Measurements from ENCODE around the gene NXPH4.

The NXPH4 gene

DNA sequence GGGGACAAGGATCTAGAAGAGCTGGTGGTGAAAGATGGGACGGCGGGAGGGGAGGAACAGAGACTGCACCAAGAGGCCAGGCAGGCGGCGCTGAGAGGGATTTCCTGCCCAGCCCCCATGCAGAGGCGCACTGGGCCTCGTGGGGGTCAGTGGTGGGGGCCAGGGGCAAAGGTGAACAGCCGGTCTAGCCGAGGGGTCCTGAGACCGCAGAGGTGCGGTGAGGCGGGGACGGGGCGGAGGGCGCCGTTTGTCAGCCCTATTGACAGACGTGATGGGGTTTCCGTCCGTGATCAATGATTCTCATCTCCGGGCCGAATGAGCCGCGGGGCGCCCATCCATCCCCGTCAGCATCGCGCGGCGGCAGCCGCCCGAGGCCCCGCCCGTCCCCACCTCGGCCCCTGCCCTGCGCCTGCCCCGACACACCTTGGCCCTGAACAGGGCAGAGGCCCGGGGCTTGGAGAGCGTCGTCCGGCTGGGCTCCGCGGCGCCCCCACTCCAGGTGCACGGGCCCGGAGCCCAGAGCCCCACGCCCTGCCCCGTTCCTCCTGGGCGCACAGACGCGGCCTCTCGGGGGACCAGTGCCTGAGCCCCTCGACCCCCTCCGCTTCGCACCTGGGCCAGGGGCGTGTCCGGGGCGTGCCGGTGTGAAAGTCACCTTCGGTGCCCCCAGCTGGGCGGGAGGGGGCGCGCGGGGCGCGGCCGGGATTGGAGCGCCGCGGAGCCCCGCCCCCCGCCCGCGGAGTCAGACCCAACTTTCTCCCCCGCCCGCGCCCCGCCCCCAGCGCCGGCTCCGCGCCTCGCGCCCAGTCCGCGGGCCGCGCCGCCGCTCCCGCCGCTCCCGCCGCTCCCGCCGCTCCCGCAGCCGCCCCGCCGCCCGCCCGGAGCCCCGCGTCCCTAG is at the start of gene NXPH4:
Gene NXPH4 (plus strand): TSS at position 781 of the 898 bp plus-strand sequence. CDS start 176 bp downstream, outside the sequence.
- DNase-seq: no peak

DNA sequence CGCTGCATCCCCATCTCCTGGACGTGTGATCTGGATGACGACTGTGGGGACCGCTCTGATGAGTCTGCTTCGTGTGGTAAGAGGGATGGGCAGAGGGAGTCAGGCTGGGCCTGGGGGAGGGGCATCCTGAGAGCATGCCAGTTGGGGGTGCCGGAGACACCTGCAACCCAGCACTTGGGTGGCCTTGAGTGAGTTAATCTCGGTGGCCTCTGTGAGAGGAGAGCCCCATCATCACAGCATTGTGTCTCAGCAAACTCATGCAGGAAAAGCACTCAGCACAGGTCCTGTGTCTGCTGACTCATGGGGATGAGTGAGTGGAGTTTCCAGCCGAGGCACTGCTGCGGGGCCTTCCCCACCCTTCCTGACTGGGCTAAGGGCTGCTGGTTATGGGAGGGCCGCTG is 49.6 kb upstream of the NXPH4 start:
- DNase-seq: no peak

DNA sequence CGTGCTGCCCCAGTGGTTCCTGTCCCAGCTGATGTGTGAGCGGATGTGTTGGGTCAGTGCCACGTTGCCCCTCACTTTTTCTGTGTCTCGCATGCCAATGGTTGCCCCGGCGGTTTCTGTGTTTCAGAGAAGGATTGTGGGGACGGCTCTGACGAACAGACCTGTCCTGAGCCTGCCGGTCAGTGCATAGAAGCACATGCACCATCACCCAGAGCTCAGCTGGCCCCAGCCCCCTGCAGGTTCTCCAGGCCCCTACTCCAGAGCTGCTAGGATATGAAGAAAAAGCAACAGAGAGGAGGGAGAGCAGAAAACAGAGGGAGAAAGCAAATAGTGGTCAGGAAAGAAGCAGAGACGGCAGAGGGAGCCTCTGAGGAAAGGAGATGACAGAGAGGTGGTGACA is 48.5 kb upstream of the NXPH4 start:
- no peak for DNase-seq

- no peak for DNase-seq
Observed at GRCh38 chr12:57169046-57169795, 47.4 kb upstream of the NXPH4 start.

DNA sequence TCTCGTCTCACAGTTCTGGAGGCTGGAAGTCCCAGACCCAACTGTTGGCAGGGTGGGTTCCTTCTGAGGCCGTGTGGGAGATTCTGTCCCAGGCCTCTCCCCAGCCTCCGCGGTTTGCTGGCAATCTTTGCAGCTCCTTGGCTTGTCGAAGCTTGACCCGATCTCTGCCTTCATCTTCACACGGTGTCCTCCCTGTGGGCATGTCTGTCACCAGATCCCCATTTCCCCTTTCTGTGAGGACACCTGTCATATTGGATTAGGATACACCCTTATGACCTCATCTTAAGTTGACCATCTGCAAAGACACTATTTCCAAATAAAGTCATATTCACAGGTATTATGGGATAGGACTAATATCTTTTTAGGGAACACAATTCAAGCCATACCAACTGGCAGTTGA is 46.6 kb upstream of the NXPH4 start:
- DNase-seq: no peak

DNA sequence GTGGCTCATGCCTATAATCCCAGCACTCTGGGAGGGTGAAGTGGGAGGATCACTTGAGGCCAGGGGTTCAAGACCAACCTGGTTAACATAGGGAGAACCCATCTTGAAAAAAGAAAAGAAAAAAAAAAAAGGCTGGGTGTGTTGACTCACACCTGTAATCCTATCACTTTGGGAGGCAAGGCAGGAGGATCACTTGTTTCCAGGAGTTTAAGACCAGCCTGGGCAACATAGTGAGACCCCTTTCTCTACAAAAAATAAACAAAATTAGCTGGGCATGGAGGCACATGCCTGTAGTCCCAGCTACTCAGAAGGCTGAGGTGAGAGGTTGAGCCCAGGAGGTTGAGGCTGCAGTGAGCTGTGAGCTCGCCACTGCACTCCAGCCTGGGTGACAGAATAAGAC is 46.2 kb upstream of the NXPH4 start:
- no peak for DNase-seq

DNA sequence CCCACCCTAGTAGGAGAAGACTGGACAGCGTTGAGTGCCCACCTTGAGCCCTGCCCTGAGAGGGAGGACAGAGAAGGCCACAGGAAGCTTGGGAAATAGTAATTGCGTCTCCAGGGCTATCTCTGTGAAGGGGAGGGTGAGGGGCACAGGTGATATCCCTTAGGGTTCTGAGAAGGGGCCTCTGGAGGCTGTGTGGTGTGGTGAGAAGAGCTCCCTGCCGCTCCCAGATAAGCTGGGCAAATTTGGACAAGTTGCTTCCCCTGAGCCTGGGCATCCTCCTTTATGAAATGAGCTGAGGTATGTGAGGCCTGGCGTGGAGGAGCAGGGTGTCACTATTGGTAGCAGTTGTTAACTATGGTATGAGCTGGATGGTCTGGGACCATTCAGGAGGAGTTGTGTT is 45.7 kb upstream of the NXPH4 start:
- no peak for DNase-seq

- DNase-seq: no peak
Observed at GRCh38 chr12:57171668-57172067, 44.9 kb upstream of the NXPH4 start.

- no peak for DNase-seq
Observed at GRCh38 chr12:57173089-57173488, 43.5 kb upstream of the NXPH4 start.

DNA sequence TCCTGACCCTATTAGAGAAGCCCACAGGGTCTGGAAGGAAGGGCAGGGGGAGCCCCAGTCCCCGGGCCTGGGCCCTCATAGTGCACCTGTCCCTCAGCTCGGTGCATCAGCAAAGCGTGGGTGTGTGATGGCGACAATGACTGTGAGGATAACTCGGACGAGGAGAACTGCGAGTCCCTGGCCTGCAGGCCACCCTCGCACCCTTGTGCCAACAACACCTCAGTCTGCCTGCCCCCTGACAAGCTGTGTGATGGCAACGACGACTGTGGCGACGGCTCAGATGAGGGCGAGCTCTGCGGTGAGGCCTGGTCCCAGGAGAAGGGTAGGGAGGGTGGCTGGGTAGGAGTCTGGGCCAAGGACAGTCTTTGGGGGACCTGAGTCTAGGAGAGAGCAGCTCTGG is 42.9 kb upstream of the NXPH4 start:
- no peak for DNase-seq

- DNase-seq: no peak
Observed at GRCh38 chr12:57175428-57176138, 41.0 kb upstream of the NXPH4 start.

DNA sequence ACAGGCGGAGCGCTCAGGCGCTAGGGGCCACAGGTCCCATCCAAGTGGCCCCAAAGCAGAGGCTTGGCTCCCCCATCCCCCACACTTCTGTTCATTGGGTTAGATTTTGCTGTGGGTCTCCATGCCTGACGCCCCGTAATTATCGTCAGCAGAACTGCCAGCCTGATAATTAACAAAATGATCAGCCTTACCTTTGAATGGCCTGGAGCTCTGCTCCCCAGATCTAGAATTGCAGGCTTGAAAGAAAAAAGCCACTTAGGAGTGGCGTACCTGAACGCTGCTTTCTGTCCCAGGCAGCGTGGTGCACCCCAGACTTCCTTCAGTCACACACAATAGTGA is 40.5 kb upstream of the NXPH4 start:
- no peak for DNase-seq

- DNase-seq: no peak
Observed at GRCh38 chr12:57176846-57177245, 39.7 kb upstream of the NXPH4 start.

- no peak for DNase-seq
Observed at GRCh38 chr12:57177354-57177753, 39.2 kb upstream of the NXPH4 start.

- no peak for DNase-seq
Observed at GRCh38 chr12:57178213-57178612, 38.4 kb upstream of the NXPH4 start.

DNA sequence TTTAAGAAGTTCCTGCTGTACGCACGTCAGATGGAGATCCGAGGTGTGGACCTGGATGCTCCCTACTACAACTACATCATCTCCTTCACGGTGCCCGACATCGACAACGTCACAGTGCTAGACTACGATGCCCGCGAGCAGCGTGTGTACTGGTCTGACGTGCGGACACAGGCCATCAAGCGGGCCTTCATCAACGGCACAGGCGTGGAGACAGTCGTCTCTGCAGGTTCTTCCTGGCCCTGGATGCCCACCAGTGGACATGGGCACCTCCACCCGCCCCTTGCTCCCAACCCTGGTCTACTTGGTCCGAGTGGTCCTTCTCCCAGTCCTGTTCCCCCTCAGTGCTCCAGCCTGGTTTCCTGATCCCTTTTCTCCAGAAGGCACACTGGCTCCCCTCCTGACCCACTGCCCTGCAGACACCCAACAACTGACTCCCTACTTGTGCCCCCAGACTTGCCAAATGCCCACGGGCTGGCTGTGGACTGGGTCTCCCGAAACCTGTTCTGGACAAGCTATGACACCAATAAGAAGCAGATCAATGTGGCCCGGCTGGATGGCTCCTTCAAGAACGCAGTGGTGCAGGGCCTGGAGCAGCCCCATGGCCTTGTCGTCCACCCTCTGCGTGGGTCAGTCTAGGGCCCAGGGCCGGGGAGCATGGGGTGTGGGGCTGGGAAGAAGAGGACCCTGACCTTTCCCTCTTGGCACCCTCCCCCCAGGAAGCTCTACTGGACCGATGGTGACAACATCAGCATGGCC is 37.1 kb upstream of the NXPH4 start:
- DNase-seq: no peak

GRCh38 chr12:57180321-57180989 is 36.1 kb upstream of the NXPH4 start:
- DNase-seq: no peak

DNA sequence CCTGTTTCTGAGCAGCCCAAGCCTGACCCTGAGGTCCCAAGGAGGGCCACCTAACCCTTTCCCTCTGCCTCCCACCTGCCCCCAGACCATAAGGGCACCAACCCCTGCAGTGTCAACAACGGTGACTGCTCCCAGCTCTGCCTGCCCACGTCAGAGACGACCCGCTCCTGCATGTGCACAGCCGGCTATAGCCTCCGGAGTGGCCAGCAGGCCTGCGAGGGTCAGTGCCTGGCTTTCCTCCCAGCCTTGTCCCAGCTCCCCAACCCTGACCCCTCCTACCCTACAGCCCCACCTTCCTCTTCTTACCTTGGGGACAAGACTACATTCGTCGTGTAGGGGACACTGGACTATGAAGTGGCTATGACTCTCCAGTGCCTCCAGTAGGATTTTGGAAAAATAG is 35.5 kb upstream of the NXPH4 start:
- DNase-seq: no peak

GRCh38 chr12:57181561-57182155 is 34.9 kb upstream of the NXPH4 start:
- DNase-seq: no peak

DNA sequence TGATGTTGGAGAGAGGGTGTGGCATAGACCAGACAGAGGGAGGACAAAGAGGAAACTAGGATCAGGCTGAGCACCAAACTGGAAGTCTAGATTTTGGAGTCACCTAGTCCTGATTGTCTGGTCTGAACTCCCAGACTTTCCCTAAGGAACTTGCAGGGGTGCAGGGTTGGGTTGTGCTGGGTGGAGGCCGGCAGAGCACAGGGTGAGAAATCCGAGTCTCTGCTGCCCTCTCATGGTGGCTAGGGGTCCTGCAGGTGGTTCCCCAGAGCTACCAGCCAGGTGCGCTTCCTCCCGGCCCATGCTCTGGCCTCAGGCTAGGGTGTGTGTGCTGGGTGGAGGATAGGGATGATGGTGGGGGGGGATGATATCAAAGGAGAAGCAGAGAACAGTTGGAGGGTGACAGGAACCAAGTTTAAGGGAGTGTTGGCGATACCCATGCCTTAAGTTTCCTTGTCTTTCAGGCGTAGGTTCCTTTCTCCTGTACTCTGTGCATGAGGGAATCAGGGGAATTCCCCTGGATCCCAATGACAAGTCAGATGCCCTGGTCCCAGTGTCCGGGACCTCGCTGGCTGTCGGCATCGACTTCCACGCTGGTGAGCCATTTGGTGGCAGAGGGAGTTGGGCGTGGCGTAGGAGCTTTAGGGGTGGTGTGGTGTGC is 33.5 kb upstream of the NXPH4 start:
- no peak for DNase-seq

All from SIG-M5 (cell line).